Naive B cell (primary cell): ENCODE data around the gene CARMIL1. TPM values are rescaled to one million over a fixed set of nuclear protein-coding genes. Genes with fewer than 3 reads are reported as not detected.
"Not testable (repeated sequence)": the region's sequence is repeated elsewhere in the genome, so short reads cannot be mapped to it uniquely, and the experiment has no call there.

Experiments
- ATAC-seq, 2 donors: fragments of 150-1000 bp; cut with Tn5 transposase; 2 replicates each; pipeline ENCODE4 v1.10.0; 2021; ENCODE audit warnings: low read depth in 2 of 2, mild to moderate bottlenecking in 2 of 2, moderate library complexity in 2 of 2
- DNase-seq: peaks from one replicate; pipeline ENCODE4 v3.0.0; 2022
- H3K27ac Mint-ChIP-seq, 6 donors: one replicate each; pipeline ENCODE4 v1.8.0; 2020 to 2022; ENCODE audit warnings: mild to moderate bottlenecking in 6 of 6, mixed read lengths in 6 of 6, moderate library complexity in 5 of 6, inconsistent platforms in 2 of 6
- H3K27me3 Mint-ChIP-seq, 3 donors: one replicate each; pipeline ENCODE4 v1.8.0; 2021 to 2022; ENCODE audit warnings: mixed read lengths in 3 of 3, mild to moderate bottlenecking in 1 of 3
- H3K36me3 Mint-ChIP-seq, 2 donors: one replicate each; pipeline ENCODE4 v1.8.0; 2020 to 2022; ENCODE audit warnings: mixed read lengths in 2 of 2, inconsistent platforms in 1 of 2, mild to moderate bottlenecking in 1 of 2
- H3K4me1 Mint-ChIP-seq, 3 donors: one replicate each; pipeline ENCODE4 v1.8.0; 2020 to 2022; ENCODE audit warnings: mixed read lengths in 3 of 3, inconsistent platforms in 1 of 3, mild to moderate bottlenecking in 1 of 3, moderate library complexity in 1 of 3
- H3K4me3 Mint-ChIP-seq, 8 donors: one replicate each; pipeline ENCODE4 v1.8.0; 2020 to 2022; ENCODE audit warnings: mild to moderate bottlenecking in 8 of 8, mixed read lengths in 8 of 8, moderate library complexity in 8 of 8, inconsistent platforms in 2 of 8
- H3K9me3 Mint-ChIP-seq, 7 donors: one replicate each; pipeline ENCODE4 v1.8.0; 2020 to 2022; ENCODE audit warnings: mixed read lengths in 7 of 7, mild to moderate bottlenecking in 5 of 7, inconsistent platforms in 2 of 7, moderate library complexity in 1 of 7
- polyA plus RNA-seq, 6 donors: library from polyadenylated mRNA; unstranded; fragments of 300-500 nt; fragmentation: Illumina TruSeq; gene quantifications; one replicate each; pipeline ENCODE4 v1.2.3, GENCODE V29; 2021; ENCODE audit warnings: low read depth in 6 of 6

Gene CARMIL1
- polyA plus RNA-seq, 6 donors from 2014 or later: 0.39 to 7.3 (median 6.3) TPM; not detected in 1

GRCh38 chr6:25286891-25287290, 7.7 kb downstream of the CARMIL1 start:
- Mint-ChIP-seq H3K4me1 (peaks cover 0 to 6% (median 3%) of the 10 kb centered on the region in 3 donors), H3K27ac (peak overlapping the region in 1 of 6 donors; percentile 27)
- no peak for ATAC-seq

GRCh38 chr6:25287941-25288340, 8.8 kb downstream of the CARMIL1 start:
- H3K36me3 Mint-ChIP-seq: no peaks in the 10 kb centered on the region
- DNase-seq (no peak), ATAC-seq (no peak)
- H3K27ac Mint-ChIP-seq: peak overlapping the region in 1 of 6 donors; percentile 7
- H3K4me1 Mint-ChIP-seq: peaks cover 0 to 3% (median 0%) of the 10 kb centered on the region in 3 donors
- peak overlapping the region in 1 of 8 donors; percentile 51 for H3K4me3 Mint-ChIP-seq
- no peaks in the 10 kb centered on the region for H3K27me3 Mint-ChIP-seq
- no peaks in the 10 kb centered on the region for H3K9me3 Mint-ChIP-seq

More at GRCh38 chr6:25286891-25287290, 7.7 kb downstream of the CARMIL1 start:
- H3K4me3 Mint-ChIP-seq: no peak overlapping the region
- no peaks in the 10 kb centered on the region for H3K27me3 Mint-ChIP-seq
- no peaks in the 10 kb centered on the region for H3K9me3 Mint-ChIP-seq
- no peak for DNase-seq
- no peaks in the 10 kb centered on the region for H3K36me3 Mint-ChIP-seq

- Mint-ChIP-seq H3K4me1 (peaks cover 0 to 3% (median 0%) of the 10 kb centered on the region in 3 donors), H3K36me3 (no peaks in the 10 kb centered on the region), H3K4me3 (no peak overlapping the region), H3K9me3 (no peaks in the 10 kb centered on the region), H3K27me3 (no peaks in the 10 kb centered on the region), H3K27ac (no peak overlapping the region)
- ATAC-seq (no peak), DNase-seq (no peak)
Observed at GRCh38 chr6:25288518-25288917, 9.3 kb downstream of the CARMIL1 start.

DNA sequence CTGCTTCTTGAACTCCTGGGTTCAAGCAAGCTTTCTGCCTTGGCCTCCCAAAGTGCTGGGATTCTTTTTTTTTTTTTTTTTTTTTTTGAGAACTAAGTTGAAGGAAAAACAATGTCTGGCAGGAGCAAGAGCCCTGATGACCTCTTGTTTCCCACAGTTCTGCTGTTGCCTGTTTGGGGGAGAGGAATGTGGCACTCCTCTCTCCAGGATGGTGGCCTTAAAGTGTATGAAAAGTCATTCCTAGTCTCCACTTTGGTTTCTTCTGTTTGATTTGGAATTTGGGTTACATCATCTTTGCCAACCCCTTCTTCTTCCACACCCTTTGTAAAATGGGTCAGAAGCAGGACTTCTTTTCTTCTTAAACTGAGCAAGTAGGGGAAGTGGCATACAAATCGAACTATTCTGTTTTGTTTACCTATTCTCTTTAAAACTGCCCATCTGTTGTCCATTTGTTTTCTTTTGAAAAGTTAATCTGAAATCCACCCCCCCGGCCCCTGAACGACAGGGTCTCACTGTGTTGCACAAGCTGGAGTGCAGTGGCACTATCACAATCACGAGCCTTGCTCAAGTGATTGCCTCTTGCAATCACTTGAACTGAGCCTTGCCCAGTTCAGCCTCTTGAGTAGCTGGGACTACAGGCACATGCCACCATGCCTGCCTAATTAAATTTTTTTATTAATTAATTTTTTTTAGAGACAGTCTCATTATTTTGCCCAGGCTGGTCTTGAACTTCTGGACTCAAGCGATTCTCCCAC, 11.3 kb downstream of the CARMIL1 start:
- peak overlapping the region in 2 of 6 donors; percentile 50 to 69 for H3K27ac Mint-ChIP-seq
- DNase-seq (no peak), ATAC-seq (no peak)
- H3K4me3 Mint-ChIP-seq: no peak overlapping the region
- no peaks in the 10 kb centered on the region for H3K36me3 Mint-ChIP-seq
- no peaks in the 10 kb centered on the region for H3K9me3 Mint-ChIP-seq
- H3K4me1 Mint-ChIP-seq: peaks cover 0 to 3% (median 2%) of the 10 kb centered on the region in 3 donors
- peaks cover 0 to 9% (median 0%) of the 10 kb centered on the region in 3 donors for H3K27me3 Mint-ChIP-seq

DNA sequence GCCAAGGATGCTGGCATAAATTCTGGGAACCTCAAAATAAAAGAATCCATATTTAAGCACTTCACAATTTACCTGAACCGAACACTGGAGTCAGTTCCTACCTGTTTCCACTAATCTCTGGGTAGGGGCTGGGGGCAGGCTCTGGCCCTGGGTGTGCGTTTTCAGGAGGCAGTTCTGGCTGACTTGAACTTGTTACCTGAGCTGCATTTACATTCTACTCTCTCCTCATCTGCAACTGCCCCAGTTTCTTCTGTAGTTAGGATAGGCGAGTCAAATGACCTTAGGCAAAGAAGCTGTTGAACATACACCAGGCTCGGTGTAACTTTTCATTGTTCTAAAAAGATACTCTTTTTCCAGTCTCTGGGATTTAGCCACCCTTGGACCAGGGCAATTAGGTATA, 13.2 kb downstream of the CARMIL1 start:
- H3K4me1 Mint-ChIP-seq: peaks cover 13 to 21% (median 17%) of the 10 kb centered on the region in 3 donors
- DNase-seq: no peak
- no peaks in the 10 kb centered on the region for H3K9me3 Mint-ChIP-seq
- H3K4me3 Mint-ChIP-seq: no peak overlapping the region
- peaks cover 0 to 26% (median 0%) of the 10 kb centered on the region in 3 donors for H3K27me3 Mint-ChIP-seq
- no peak for ATAC-seq
- peak overlapping the region in 2 of 6 donors; percentile 73 to 87 for H3K27ac Mint-ChIP-seq
- H3K36me3 Mint-ChIP-seq: no peaks in the 10 kb centered on the region

GRCh38 chr6:25295651-25296050, 16.5 kb downstream of the CARMIL1 start:
- Mint-ChIP-seq H3K27ac (peak overlapping the region in 1 of 6 donors; percentile 53), H3K27me3 (peaks cover 0 to 26% (median 0%) of the 10 kb centered on the region in 3 donors), H3K36me3 (no peaks in the 10 kb centered on the region), H3K4me3 (no peak overlapping the region), H3K9me3 (no peaks in the 10 kb centered on the region), H3K4me1 (peaks cover 14 to 38% (median 33%) of the 10 kb centered on the region in 3 donors)
- ATAC-seq (no peak), DNase-seq (no peak)

- Mint-ChIP-seq H3K27me3 (peaks cover 0 to 26% (median 0%) of the 10 kb centered on the region in 3 donors), H3K4me1 (peaks cover 19 to 45% (median 40%) of the 10 kb centered on the region in 3 donors), H3K4me3 (peak overlapping the region in 1 of 8 donors; percentile 40), H3K9me3 (no peaks in the 10 kb centered on the region), H3K27ac (peak overlapping the region in 2 of 6 donors; percentile 53 to 69), H3K36me3 (no peaks in the 10 kb centered on the region)
- DNase-seq (no peak), ATAC-seq (no peak)
Observed at GRCh38 chr6:25296217-25296905, 17.2 kb downstream of the CARMIL1 start.

DNA sequence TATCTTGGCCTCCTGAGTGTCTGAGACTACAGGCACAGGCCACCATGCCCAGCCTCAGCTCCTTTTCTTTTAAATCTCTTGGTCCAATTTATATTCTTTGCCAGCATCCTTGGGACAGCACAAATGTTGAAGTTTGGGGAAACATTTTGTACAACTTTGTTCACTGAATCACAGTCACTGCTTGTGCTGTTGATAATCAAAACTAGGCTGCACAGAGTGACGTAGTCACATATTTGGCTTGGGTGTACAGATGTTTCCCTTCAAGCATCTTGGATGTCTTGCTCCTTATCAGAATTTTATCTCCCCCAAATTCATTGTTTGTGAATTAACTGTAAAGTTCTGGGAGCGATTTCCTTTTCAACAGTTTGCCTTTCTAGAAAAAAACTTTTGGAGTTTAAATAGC, 17.9 kb downstream of the CARMIL1 start:
- no peaks in the 10 kb centered on the region for H3K36me3 Mint-ChIP-seq

GRCh38 chr6:25297823-25298522, 18.8 kb downstream of the CARMIL1 start:
- Mint-ChIP-seq H3K9me3 (no peaks in the 10 kb centered on the region), H3K4me1 (peaks cover 32 to 62% (median 56%) of the 10 kb centered on the region in 3 donors), H3K27me3 (peaks cover 0 to 26% (median 0%) of the 10 kb centered on the region in 3 donors), H3K27ac (peak overlapping the region in 4 of 6 donors; percentile 28 to 87 (median 74)), H3K36me3 (no peaks in the 10 kb centered on the region), H3K4me3 (peak overlapping the region; percentile 27 to 84 (median 58))
- peak in 1 of 2 donors; percentile 5 for ATAC-seq
- DNase-seq: no peak

More for the DNA sequence above, 17.9 kb downstream of the CARMIL1 start:
- ATAC-seq: no peak
- Mint-ChIP-seq H3K27ac (peak overlapping the region in 2 of 6 donors; percentile 55 to 74), H3K4me1 (peaks cover 26 to 52% (median 47%) of the 10 kb centered on the region in 3 donors), H3K27me3 (peaks cover 0 to 26% (median 0%) of the 10 kb centered on the region in 3 donors), H3K9me3 (no peaks in the 10 kb centered on the region), H3K4me3 (peak overlapping the region in 1 of 8 donors; percentile 84)
- DNase-seq: no peak

DNA sequence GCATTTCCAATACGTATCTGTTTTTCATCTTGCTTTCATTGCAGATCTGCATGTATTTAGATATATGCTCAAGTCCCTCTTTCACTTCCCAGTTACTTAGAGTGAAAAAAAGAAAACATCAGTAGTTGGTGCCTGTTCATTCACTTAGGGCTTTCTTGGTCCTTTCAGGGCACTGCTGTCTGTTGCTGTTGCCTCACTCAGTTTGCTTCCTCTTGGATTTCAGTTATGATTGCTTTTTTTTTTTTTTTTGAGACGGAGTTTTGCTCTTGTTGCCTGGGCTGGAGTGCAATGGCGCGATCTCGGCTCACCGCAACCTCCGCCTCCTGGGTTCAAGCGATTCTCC, 19.3 kb downstream of the CARMIL1 start:
- Mint-ChIP-seq H3K27me3 (peaks cover 0 to 26% (median 0%) of the 10 kb centered on the region in 3 donors), H3K27ac (peak overlapping the region in 5 of 6 donors; percentile 28 to 87 (median 73)), H3K4me3 (peak overlapping the region; percentile 27 to 84 (median 58)), H3K4me1 (peaks cover 32 to 64% (median 61%) of the 10 kb centered on the region in 3 donors)
- ATAC-seq (peak; percentile 45 to 53), DNase-seq (peak; percentile 11)
- H3K36me3 Mint-ChIP-seq, H3K9me3 Mint-ChIP-seq: not testable (repeated sequence)

GRCh38 chr6:25301362-25301761, 22.2 kb downstream of the CARMIL1 start:
- H3K36me3 Mint-ChIP-seq: no peaks in the 10 kb centered on the region
- H3K27ac Mint-ChIP-seq: peak overlapping the region; percentile 5 to 90 (median 60)
- H3K4me3 Mint-ChIP-seq: peak overlapping the region in 6 of 8 donors; percentile 4 to 73 (median 52)
- no peaks in the 10 kb centered on the region for H3K9me3 Mint-ChIP-seq
- H3K27me3 Mint-ChIP-seq: peaks cover 0 to 8% (median 0%) of the 10 kb centered on the region in 3 donors
- ATAC-seq (peak; percentile 93 to 95), DNase-seq (peak; percentile 51)
- peaks cover 28 to 56% (median 53%) of the 10 kb centered on the region in 3 donors for H3K4me1 Mint-ChIP-seq

DNA sequence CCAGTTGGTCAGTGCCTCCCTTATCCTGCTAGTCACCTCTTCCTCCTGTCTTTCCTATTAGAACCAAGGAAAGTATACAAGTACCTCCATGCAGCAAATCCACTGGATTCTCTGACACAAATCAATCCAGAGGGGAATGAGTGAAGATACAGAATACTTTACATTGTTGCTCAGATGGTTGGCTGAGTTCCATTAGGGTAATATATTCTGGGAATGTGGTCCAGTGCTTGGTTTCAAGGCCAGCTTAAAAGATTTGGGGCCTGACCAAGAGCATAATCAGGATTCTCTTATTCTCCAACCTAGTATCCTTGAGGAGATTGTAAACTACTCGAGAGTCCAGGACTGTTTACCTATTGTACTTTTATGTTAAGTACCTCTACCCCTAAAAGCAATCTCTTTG, 23.0 kb downstream of the CARMIL1 start:
- Mint-ChIP-seq H3K4me1 (peaks cover 22 to 49% (median 45%) of the 10 kb centered on the region in 3 donors), H3K27me3 (peaks cover 0 to under 1% (median 0%) of the 10 kb centered on the region in 3 donors), H3K27ac (peak overlapping the region in 3 of 6 donors; percentile 69 to 85 (median 78)), H3K4me3 (peak overlapping the region in 3 of 8 donors; percentile 30 to 54 (median 53)), H3K36me3 (no peaks in the 10 kb centered on the region), H3K9me3 (no peaks in the 10 kb centered on the region)
- DNase-seq: no peak
- ATAC-seq: no peak

DNA sequence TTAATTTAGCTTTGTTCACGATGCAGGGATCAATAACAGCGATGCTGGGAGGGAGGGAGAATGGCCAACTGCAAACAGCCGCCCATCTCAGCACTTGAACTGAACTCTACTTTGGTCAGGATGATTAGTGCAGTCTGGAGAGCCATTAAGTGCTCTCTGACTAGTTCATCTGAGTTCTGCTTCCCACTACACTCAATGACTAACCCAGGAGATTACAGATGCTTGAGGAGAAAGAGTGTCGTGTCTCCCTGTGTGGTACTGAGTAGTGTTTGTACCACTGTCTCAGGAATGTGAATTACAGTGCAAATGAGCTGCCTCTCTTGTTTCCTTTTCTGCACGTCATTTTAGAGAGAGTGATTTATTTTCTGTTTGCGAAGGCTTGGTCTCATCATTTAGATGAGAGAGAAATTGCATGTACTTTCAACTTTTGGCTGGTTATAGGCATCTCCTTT, 23.5 kb downstream of the CARMIL1 start:
- Mint-ChIP-seq H3K9me3 (no peaks in the 10 kb centered on the region), H3K4me1 (peaks cover 22 to 43% (median 39%) of the 10 kb centered on the region in 3 donors), H3K27ac (peak overlapping the region in 1 of 6 donors; percentile 78)

More for the DNA sequence above, 23.5 kb downstream of the CARMIL1 start:
- Mint-ChIP-seq H3K36me3 (no peaks in the 10 kb centered on the region), H3K27me3 (no peaks in the 10 kb centered on the region), H3K4me3 (peak overlapping the region in 2 of 8 donors; percentile 19 to 53)
- ATAC-seq (no peak), DNase-seq (no peak)
